CD4-positive, alpha-beta T cell (primary cell): ENCODE measurements around the gene AFF3. TPM values are rescaled to one million over a fixed set of nuclear protein-coding genes. Genes with fewer than 3 reads are reported as not detected.

Experiments
- ATAC-seq: fragments of 200-7000 bp; cut with Tn5 transposase; one replicate; pipeline ENCODE4 v1.10.0; 2022; ENCODE audit warnings: mild to moderate bottlenecking; ENCODE audit not compliant: poor library complexity
- CTCF ChIA-PET: fragments of 350-600 bp; sonication (Branson Sonifier 250); formaldehyde crosslinking; loops from one replicate; lab custom pipeline; 2021; ENCODE audit warnings: antibody characterized with exemption, inconsistent platforms; lab: Charles Lee
- POLR2A ChIA-PET: fragments of 350-600 bp; sonication (Branson Sonifier 250); formaldehyde crosslinking; loops from one replicate; lab custom pipeline; 2021; ENCODE audit warnings: antibody characterized with exemption, inconsistent platforms; lab: Charles Lee
- DNase-seq, 14 experiments: peaks; one replicate each; pipeline ENCODE4 v3.0.0-alpha.2; 2013 to 2020; ENCODE audit warnings: mixed read lengths in 2 of 14
- H3K27ac ChIP-seq, 2 donors: one replicate each; pipeline versions ENCODE4 v1.5.1 to v1.7.0; 2013; ENCODE audit warnings: low read length in 2 of 2, low read depth in 1 of 2, mild to moderate bottlenecking in 1 of 2
- H3K27me3 ChIP-seq, 2 experiments: 1 replicate in 1 of 2; 2 replicates in 1 of 2; pipeline versions ENCODE4 v1.6.1 to v1.7.0; 2013; ENCODE audit warnings: low read length in 2 of 2, control low read depth in 1 of 2, mild to moderate bottlenecking in 1 of 2, moderate library complexity in 1 of 2; ENCODE audit not compliant: insufficient read depth in 2 of 2, control insufficient read depth in 1 of 2
- H3K36me3 ChIP-seq: one replicate; pipeline ENCODE4 v1.6.1; 2013; ENCODE audit warnings: low read length, control low read depth; ENCODE audit not compliant: insufficient read depth
- H3K4me1 ChIP-seq: one replicate; pipeline ENCODE4 v1.6.1; 2013; ENCODE audit warnings: low read length, control low read depth; ENCODE audit not compliant: insufficient read depth
- H3K4me3 ChIP-seq: one replicate; pipeline ENCODE4 v1.5.1; 2013; ENCODE audit warnings: mild to moderate bottlenecking, low read length, moderate library complexity
- H3K9me3 ChIP-seq, 2 experiments: 1 replicate in 1 of 2; 2 replicates in 1 of 2; pipeline versions ENCODE4 v1.6.1 to v1.7.0; 2013; ENCODE audit warnings: low read length in 2 of 2, mild to moderate bottlenecking in 2 of 2, control low read depth in 1 of 2, moderate library complexity in 1 of 2; ENCODE audit not compliant: control insufficient read depth in 1 of 2, insufficient read depth in 1 of 2
- H3K27ac Mint-ChIP-seq: one replicate; pipeline ENCODE4 v1.8.0; 2020; ENCODE audit warnings: mixed read lengths
- H3K27me3 Mint-ChIP-seq: one replicate; pipeline ENCODE4 v1.8.0; 2021; ENCODE audit warnings: mixed read lengths
- H3K36me3 Mint-ChIP-seq: one replicate; pipeline ENCODE4 v1.8.0; 2021; ENCODE audit warnings: low read depth, mixed read lengths
- H3K4me1 Mint-ChIP-seq: one replicate; pipeline ENCODE4 v1.8.0; 2021; ENCODE audit warnings: low read depth, mixed read lengths
- H3K4me3 Mint-ChIP-seq: one replicate; pipeline ENCODE4 v1.8.0; 2020; ENCODE audit warnings: mild to moderate bottlenecking, mixed read lengths
- H3K9me3 Mint-ChIP-seq: one replicate; pipeline ENCODE4 v1.8.0; 2020; ENCODE audit warnings: mixed read lengths
- intact Hi-C, 2 experiments: fragments of 100-400 bp; cut with DNase I in 1 of 2; cut with micrococcal nuclease in 1 of 2; formaldehyde crosslinking; loops; one replicate each; pipeline versions ENCODE4 v1.15.1 to v1.9.0; 2023 to 2025; cut with DNase I, micrococcal nuclease
- total RNA-seq, 174 experiments: library from RNA in 2 of 174; stranded (reverse) in 2 of 174; gene quantifications; one replicate each; pipeline ENCODE4 v1.2.3 and lab custom pipeline; 2021 to 2026
- TF ChIP-seq, protein P1 (sequence below): fragments of 200-600 bp; IDR thresholded peaks from one replicate; pipeline ENCODE4 v1.8.0; 2022; ENCODE audit warnings: antibody characterized with exemption, mild to moderate bottlenecking

AFF3 gene
- total RNA-seq, 2 experiments from 2014 or later, result 15.4 to 15.7 TPM

DNA sequence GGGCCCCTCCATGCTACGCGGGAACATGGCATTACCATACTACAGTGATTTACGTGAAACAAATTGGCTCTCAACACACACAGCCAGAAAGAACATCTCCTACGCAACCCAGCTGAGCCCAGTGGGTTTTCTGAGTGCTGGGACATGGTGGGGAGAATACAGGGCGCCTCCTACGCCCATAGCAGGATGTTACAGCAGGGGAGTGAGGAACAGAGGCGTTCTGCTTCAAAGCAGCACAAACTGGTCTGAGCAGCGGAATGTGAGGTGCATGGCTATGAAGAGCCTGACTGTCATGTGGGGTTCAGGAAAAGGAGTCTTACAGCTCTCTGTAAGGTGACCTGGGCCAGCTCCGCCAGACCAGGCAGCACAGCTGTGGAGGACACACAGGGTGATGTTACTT, 543.9 kb downstream of the AFF3 start:
- no peaks in the 10 kb centered on the region for H3K36me3 ChIP-seq
- ATAC-seq, result no peak
- Mint-ChIP-seq H3K27ac (no peak overlapping the region), H3K36me3 (peaks cover 5% of the 10 kb centered on the region), H3K9me3 (no peaks in the 10 kb centered on the region), H3K4me3 (no peak overlapping the region), H3K27me3 (no peaks in the 10 kb centered on the region), H3K4me1 (no peaks in the 10 kb centered on the region)
- intact Hi-C loops, result no loop called here
- POLR2A ChIA-PET, result no interaction called here
- CTCF ChIA-PET, result no interaction called here
- TF ChIP-seq, protein P1, sequence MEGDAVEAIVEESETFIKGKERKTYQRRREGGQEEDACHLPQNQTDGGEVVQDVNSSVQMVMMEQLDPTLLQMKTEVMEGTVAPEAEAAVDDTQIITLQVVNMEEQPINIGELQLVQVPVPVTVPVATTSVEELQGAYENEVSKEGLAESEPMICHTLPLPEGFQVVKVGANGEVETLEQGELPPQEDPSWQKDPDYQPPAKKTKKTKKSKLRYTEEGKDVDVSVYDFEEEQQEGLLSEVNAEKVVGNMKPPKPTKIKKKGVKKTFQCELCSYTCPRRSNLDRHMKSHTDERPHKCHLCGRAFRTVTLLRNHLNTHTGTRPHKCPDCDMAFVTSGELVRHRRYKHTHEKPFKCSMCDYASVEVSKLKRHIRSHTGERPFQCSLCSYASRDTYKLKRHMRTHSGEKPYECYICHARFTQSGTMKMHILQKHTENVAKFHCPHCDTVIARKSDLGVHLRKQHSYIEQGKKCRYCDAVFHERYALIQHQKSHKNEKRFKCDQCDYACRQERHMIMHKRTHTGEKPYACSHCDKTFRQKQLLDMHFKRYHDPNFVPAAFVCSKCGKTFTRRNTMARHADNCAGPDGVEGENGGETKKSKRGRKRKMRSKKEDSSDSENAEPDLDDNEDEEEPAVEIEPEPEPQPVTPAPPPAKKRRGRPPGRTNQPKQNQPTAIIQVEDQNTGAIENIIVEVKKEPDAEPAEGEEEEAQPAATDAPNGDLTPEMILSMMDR, result no peak
- no peak overlapping the region for H3K4me3 ChIP-seq
- no peaks in the 10 kb centered on the region for H3K27me3 ChIP-seq
- H3K4me1 ChIP-seq, result no peaks in the 10 kb centered on the region
- H3K27ac ChIP-seq, result no peak overlapping the region
- no peaks in the 10 kb centered on the region for H3K9me3 ChIP-seq
- no peak for DNase-seq

DNA sequence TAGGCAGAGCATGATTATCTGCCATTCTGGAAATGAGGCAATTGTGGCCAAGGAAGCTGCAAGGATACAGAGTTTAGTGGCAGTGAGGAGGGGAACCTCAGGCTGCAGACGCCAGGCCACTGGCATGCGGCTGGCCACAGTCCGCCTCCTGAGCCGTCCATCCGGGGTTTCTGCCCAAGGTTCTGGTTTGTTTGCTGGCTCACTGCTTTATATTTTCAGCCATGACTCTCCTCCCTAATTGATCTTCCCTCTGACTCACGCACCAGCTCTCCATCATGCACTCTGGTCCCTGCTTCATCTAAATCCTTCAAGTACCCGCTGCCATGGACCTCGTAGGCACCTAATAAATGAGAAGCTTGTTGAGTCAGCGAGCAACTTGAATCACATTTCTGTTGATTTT, 544.8 kb downstream of the AFF3 start:
- no peaks in the 10 kb centered on the region for H3K4me1 ChIP-seq
- ATAC-seq (no peak), DNase-seq (no peak)
- intact Hi-C loops, result no loop called here
- TF ChIP-seq, protein P1, result no peak
- H3K27ac ChIP-seq, result no peak overlapping the region
- H3K36me3 Mint-ChIP-seq, result peaks cover 5% of the 10 kb centered on the region
- ChIA-PET POLR2A (no interaction called here), CTCF (no interaction called here)
- H3K27me3 Mint-ChIP-seq, result no peaks in the 10 kb centered on the region
- no peak overlapping the region for H3K27ac Mint-ChIP-seq
- H3K9me3 ChIP-seq, result no peaks in the 10 kb centered on the region
- no peaks in the 10 kb centered on the region for H3K27me3 ChIP-seq
- no peak overlapping the region for H3K4me3 ChIP-seq
- H3K36me3 ChIP-seq, result no peaks in the 10 kb centered on the region
- H3K4me1 Mint-ChIP-seq, result no peaks in the 10 kb centered on the region
- H3K9me3 Mint-ChIP-seq, result no peaks in the 10 kb centered on the region
- no peak overlapping the region for H3K4me3 Mint-ChIP-seq

DNA sequence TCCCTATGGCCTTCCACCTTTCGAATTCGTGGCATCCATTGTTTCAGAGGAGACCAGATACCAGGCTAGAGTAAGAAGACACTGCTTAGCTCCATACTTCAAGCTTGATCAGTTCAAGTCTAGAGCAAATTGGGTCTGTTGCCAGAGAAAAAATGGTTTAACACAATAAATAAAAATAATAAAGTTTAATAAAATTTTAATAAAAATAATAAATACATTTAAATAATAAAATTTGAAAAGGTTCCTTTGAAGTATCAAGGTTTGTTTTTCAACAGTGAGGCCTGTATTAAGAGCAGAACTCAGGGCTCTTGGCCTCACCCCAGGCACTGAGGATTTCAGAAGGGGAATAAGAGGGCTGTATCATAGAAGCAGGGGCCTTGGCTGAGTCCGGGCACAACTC, 547.0 kb downstream of the AFF3 start:
- H3K9me3 Mint-ChIP-seq, result no peaks in the 10 kb centered on the region
- no peak for DNase-seq
- no peaks in the 10 kb centered on the region for H3K27me3 ChIP-seq
- no peaks in the 10 kb centered on the region for H3K4me1 ChIP-seq
- TF ChIP-seq, protein P1, result no peak
- H3K4me3 ChIP-seq, result no peak overlapping the region
- peaks cover 11% of the 10 kb centered on the region for H3K36me3 Mint-ChIP-seq
- no peaks in the 10 kb centered on the region for H3K36me3 ChIP-seq
- H3K9me3 ChIP-seq, result no peaks in the 10 kb centered on the region
- no peaks in the 10 kb centered on the region for H3K27me3 Mint-ChIP-seq
- no peak for ATAC-seq
- no peak overlapping the region for H3K27ac ChIP-seq
- intact Hi-C loops, result no loop called here
- CTCF ChIA-PET, result no interaction called here
- POLR2A ChIA-PET, result no interaction called here
- H3K4me1 Mint-ChIP-seq, result no peaks in the 10 kb centered on the region
- H3K4me3 Mint-ChIP-seq, result no peak overlapping the region
- no peak overlapping the region for H3K27ac Mint-ChIP-seq
